ENCODE data around the gene UTF1. TPM values are rescaled to one million over a fixed set of nuclear protein-coding genes. Genes with fewer than 3 reads are reported as not detected.

UTF1 gene
- total RNA-seq, 4 donors from 2014 or later: not detected

DNA sequence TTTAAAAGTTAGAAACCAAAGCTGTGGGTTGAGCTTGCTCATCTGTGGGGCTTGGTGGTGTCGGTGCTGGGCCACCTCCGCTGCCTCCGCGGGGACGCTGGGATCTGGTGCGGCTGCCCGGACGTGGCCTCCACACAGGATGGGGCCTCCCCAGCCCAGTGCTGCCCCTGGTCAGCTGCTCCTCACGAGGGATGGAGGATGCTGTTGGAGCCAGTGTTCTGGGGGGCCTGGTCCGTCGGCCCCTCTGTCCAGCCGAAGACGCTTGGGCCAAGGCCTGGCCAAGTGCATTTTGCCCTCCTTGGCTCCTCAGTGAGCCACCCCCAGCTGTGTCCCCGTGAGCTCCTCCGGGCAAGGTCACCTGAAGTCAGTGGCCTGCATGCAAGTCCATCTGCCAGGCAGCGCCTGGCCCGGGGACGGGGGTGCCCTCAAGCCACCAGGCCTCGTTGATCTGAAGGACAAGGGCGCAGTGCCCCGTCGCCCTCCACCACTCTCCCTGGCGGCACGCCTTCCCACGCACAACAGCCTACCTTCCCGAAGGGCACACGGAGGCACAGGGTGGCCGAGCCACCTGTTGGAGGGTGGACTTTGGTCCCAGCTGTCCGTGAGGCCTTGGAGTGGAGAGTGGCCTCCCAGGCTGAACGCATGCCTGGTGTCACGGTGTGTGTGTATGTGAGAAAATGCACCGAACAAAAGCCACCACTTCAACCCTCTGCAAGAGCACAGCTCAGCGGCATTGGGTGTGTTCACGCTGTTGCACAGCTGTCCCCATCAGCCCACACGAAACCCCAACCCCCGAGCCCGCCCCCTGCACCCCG lies 42.7 kb upstream of the UTF1 start:
- no peak overlapping the region for H3K27ac ChIP-seq
- H3K9me3 ChIP-seq: no peaks in the 10 kb centered on the region
- no peak for TF ChIP-seq POLR2A (IDR thresholded peaks at IDR 0.05)
- intact Hi-C loops (cut with DNase I; ENCODE audit: low total_unique reads): no loop called here
- no peak overlapping the region for H3K4me3 ChIP-seq
- DNase-seq: no peak
- H3K36me3 ChIP-seq: no peaks in the 10 kb centered on the region
- H3K27me3 ChIP-seq: no peaks in the 10 kb centered on the region
- H3K4me1 ChIP-seq: no peaks in the 10 kb centered on the region

- intact Hi-C loops (cut with DNase I; ENCODE audit: low total_unique reads): no loop called here
- no peaks in the 10 kb centered on the region for H3K27me3 ChIP-seq
- no peak overlapping the region for H3K4me3 ChIP-seq
- no peaks in the 10 kb centered on the region for H3K36me3 ChIP-seq
- no peaks in the 10 kb centered on the region for H3K9me3 ChIP-seq
- no peak overlapping the region for H3K27ac ChIP-seq
- TF ChIP-seq POLR2A (IDR thresholded peaks at IDR 0.05): no peak
- TF ChIP-seq, protein P1, sequence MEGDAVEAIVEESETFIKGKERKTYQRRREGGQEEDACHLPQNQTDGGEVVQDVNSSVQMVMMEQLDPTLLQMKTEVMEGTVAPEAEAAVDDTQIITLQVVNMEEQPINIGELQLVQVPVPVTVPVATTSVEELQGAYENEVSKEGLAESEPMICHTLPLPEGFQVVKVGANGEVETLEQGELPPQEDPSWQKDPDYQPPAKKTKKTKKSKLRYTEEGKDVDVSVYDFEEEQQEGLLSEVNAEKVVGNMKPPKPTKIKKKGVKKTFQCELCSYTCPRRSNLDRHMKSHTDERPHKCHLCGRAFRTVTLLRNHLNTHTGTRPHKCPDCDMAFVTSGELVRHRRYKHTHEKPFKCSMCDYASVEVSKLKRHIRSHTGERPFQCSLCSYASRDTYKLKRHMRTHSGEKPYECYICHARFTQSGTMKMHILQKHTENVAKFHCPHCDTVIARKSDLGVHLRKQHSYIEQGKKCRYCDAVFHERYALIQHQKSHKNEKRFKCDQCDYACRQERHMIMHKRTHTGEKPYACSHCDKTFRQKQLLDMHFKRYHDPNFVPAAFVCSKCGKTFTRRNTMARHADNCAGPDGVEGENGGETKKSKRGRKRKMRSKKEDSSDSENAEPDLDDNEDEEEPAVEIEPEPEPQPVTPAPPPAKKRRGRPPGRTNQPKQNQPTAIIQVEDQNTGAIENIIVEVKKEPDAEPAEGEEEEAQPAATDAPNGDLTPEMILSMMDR (IDR thresholded peaks at IDR 0.05): no peak
- H3K4me1 ChIP-seq: no peaks in the 10 kb centered on the region
- DNase-seq: no peak
These were observed 41.9 kb upstream of the UTF1 start for GRCh38 chr10:133187906-133188681.

DNA sequence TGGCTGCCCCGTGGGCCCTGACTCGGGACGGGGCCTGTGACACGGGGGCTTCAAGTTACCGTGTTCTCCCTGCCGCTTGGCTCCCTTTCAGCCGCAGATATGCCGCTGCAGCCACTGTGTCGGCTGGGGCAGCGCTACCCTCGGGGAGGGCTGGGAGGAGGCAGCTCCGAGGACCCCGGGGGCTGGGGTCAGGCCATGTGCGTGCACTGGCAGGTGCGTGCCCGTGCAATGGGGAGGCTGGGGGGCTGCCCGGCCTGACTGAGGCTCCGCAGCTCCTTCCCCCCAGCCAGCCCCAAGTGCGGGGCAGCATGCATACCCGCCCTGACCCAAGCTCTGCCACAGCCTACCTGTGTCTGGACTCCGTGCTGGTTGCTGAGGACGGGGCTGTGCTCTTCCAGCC lies 40.8 kb upstream of the UTF1 start:
- intact Hi-C loops (cut with DNase I; ENCODE audit: low total_unique reads): no loop called here
- TF ChIP-seq, protein P1 (IDR thresholded peaks at IDR 0.05): no peak
- no peak for TF ChIP-seq POLR2A (IDR thresholded peaks at IDR 0.05)
- DNase-seq: no peak
- no peaks in the 10 kb centered on the region for H3K4me1 ChIP-seq
- H3K27me3 ChIP-seq: no peaks in the 10 kb centered on the region
- no peaks in the 10 kb centered on the region for H3K9me3 ChIP-seq
- H3K4me3 ChIP-seq: no peak overlapping the region
- H3K27ac ChIP-seq: no peak overlapping the region
- H3K36me3 ChIP-seq: no peaks in the 10 kb centered on the region

- TF ChIP-seq, protein P1 (IDR thresholded peaks at IDR 0.05): no peak
- TF ChIP-seq POLR2A (IDR thresholded peaks at IDR 0.05): no peak
- H3K36me3 ChIP-seq: no peaks in the 10 kb centered on the region
- DNase-seq: no peak
- H3K4me1 ChIP-seq: no peaks in the 10 kb centered on the region
- no peak overlapping the region for H3K27ac ChIP-seq
- H3K9me3 ChIP-seq: no peaks in the 10 kb centered on the region
- no peaks in the 10 kb centered on the region for H3K27me3 ChIP-seq
- no peak overlapping the region for H3K4me3 ChIP-seq
- intact Hi-C loops (cut with DNase I; ENCODE audit: low total_unique reads): no loop called here
These were observed 40.3 kb upstream of the UTF1 start for GRCh38 chr10:133189726-133190125.

DNA sequence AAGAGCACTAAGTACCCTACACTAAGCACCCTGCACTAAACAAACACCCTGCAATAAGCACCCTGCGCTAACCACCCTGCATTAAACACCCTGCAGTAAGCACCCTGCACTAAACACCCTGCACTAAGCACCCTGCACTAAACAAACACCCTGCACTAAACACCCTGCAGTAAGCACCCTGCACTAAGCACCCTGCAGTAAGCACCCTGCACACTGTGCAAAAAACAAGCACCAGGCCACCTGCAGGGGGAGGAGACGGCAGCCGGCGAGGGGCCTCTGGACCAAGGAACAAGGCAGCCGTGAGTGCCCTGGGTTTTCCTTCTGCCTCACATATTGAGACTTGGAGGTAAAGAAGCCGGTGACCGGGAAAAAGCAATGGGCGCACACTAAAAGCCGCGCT lies 39.8 kb upstream of the UTF1 start:
- H3K4me1 ChIP-seq: no peaks in the 10 kb centered on the region
- no peaks in the 10 kb centered on the region for H3K27me3 ChIP-seq

More for the DNA sequence above, 39.8 kb upstream of the UTF1 start:
- Histone ChIP-seq H3K4me3 (no peak overlapping the region), H3K27ac (no peak overlapping the region), H3K9me3 (no peaks in the 10 kb centered on the region), H3K36me3 (no peaks in the 10 kb centered on the region)
- no peak for DNase-seq
- TF ChIP-seq, protein P1 (IDR thresholded peaks at IDR 0.05): no peak
- intact Hi-C loops (cut with DNase I; ENCODE audit: low total_unique reads): no loop called here

Data from uterus (tissue), 4 donors.